Left kidney (tissue), 2 donors: ENCODE results near the gene TLDC2. TPM values are rescaled to one million over a fixed set of nuclear protein-coding genes. Genes with fewer than 3 reads are reported as not detected.

ENCODE experiments used
- DNase-seq: peaks from one replicate; pipeline ENCODE4 v3.0.0-alpha.2; 2013
- polyA plus RNA-seq: library from polyadenylated mRNA; unstranded; fragments of 120-200 nt; gene quantifications from one replicate; pipeline ENCODE4 v1.2.1, GENCODE V29; 2013; ENCODE audit not compliant: insufficient read length

Gene TLDC2
- polyA plus RNA-seq, 1 donor, result 4.2 TPM

GRCh38 chr20:36849333-36850065 lies 26.4 kb upstream of the TLDC2 start:
- no peak for DNase-seq

- DNase-seq, result no peak
Observed at GRCh38 chr20:36850759-36851158, 25.2 kb upstream of the TLDC2 start.

- DNase-seq, result no peak
Observed at GRCh38 chr20:36851490-36851889, 24.4 kb upstream of the TLDC2 start.

- no peak for DNase-seq
Observed at GRCh38 chr20:36852187-36852586, 23.8 kb upstream of the TLDC2 start.

GRCh38 chr20:36854348-36855240 lies 21.3 kb upstream of the TLDC2 start:
- DNase-seq, result no peak

- no peak for DNase-seq
Observed at GRCh38 chr20:36855241-36855657, 20.7 kb upstream of the TLDC2 start.

GRCh38 chr20:36856195-36856594 lies 19.7 kb upstream of the TLDC2 start:
- DNase-seq, result no peak

GRCh38 chr20:36856691-36857635 lies 19.0 kb upstream of the TLDC2 start:
- no peak for DNase-seq

GRCh38 chr20:36859282-36859555 lies 16.7 kb upstream of the TLDC2 start:
- DNase-seq, result no peak

GRCh38 chr20:36859700-36860330 lies 16.1 kb upstream of the TLDC2 start:
- DNase-seq, result no peak

- DNase-seq, result no peak
Observed at GRCh38 chr20:36860339-36860738, 15.6 kb upstream of the TLDC2 start.

- DNase-seq, result no peak
Observed at GRCh38 chr20:36860811-36861624, 14.9 kb upstream of the TLDC2 start.

GRCh38 chr20:36861625-36861874 lies 14.4 kb upstream of the TLDC2 start:
- DNase-seq, result no peak

GRCh38 chr20:36861875-36862801 lies 13.8 kb upstream of the TLDC2 start:
- no peak for DNase-seq

- no peak for DNase-seq
Observed at GRCh38 chr20:36862857-36863668, 12.9 kb upstream of the TLDC2 start.

GRCh38 chr20:36865076-36865860 lies 10.7 kb upstream of the TLDC2 start:
- DNase-seq, result no peak

GRCh38 chr20:36865861-36866149 lies 10.1 kb upstream of the TLDC2 start:
- no peak for DNase-seq

GRCh38 chr20:36866164-36866563 lies 9.8 kb upstream of the TLDC2 start:
- DNase-seq, result no peak
